K562 (cell line): ENCODE measurements around the gene PIGV. TPM values are rescaled to one million over a fixed set of nuclear protein-coding genes. Genes with fewer than 3 reads are reported as not detected.

Source experiments
- CCNT2 ChIP-seq: IDR thresholded peaks from 2 replicates; pipeline ENCODE4 v1.6.1; 2011; ENCODE audit warnings: borderline replicate concordance, low read depth, mild to moderate bottlenecking, moderate library complexity, mixed read lengths, low read length; ENCODE audit not compliant: insufficient read length; ENCODE audit errors: extremely low read depth
- CREB3L1 ChIP-seq: fragments of 450-650 bp; IDR thresholded peaks from 2 replicates; pipeline ENCODE4 v1.6.1; 2014; ENCODE audit warnings: low read depth, mild to moderate bottlenecking, moderate library complexity, borderline replicate concordance
- KDM5B ChIP-seq: fragments of 200-600 bp; sonication (generic); IDR thresholded peaks from 2 replicates; pipeline ENCODE4 v1.6.1; 2012; ENCODE audit warnings: low read depth, mild to moderate bottlenecking, moderate library complexity, low read length, control low read depth, inconsistent platforms; ENCODE audit not compliant: insufficient replicate concordance
- MAZ ChIP-seq, 2 experiments: fragments of 450-650 bp in 1 of 2; sonication (generic) in 1 of 2; formaldehyde crosslinking; IDR thresholded peaks in 1 of 2; conservative IDR thresholded peaks in 1 of 2; 2 replicates each; pipeline versions ENCODE4 v1.4.0 to v1.5.0; 2020; ENCODE audit warnings: mild to moderate bottlenecking in 1 of 2, missing genetic modification reagents in 1 of 2
- MYC ChIP-seq, 2 experiments: fragments of 250-450 bp in 1 of 2; sonication (Bioruptor Pico) in 1 of 2; IDR thresholded peaks; 2 replicates each; pipeline versions ENCODE4 v1.5.1 to v1.6.1; 2012 to 2021; ENCODE audit warnings: low read depth in 2 of 2, borderline replicate concordance in 1 of 2, improper control_type of control experiment in 1 of 2, low read length in 1 of 2, mild to moderate bottlenecking in 1 of 2, moderate library complexity in 1 of 2
- polyA plus RNA-seq, 8 experiments: library from polyadenylated mRNA; depleted of rRNA in 4 of 8; stranded (reverse) in 5 of 8; unstranded in 3 of 8; fragments of >200 nt; fragmentation: Nextera tagmentation in 2 of 8; fragmentation: Illumina TruSeq in 1 of 8; extraction: Ambion mirVana in 2 of 8; extraction: Trizol in 1 of 8; gene quantifications; 2 replicates each; pipeline versions ENCODE4 v1.2.1 to v1.2.3, GENCODE V29; 2011 to 2014; ENCODE audit warnings: inconsistent platforms in 1 of 8, missing spikeins in 1 of 8
- total RNA-seq, 7 experiments: library from RNA; depleted of rRNA in 6 of 7; stranded (reverse); fragments of >200 nt in 6 of 7; fragmentation: Illumina TruSeq in 2 of 7; extraction: Trizol in 2 of 7; gene quantifications; 2 replicates each; pipeline versions ENCODE4 v1.2.1 to v1.2.3, GENCODE V29; 2011 to 2021; ENCODE audit warnings: low replicate concordance in 1 of 7
- TF ChIP-seq, protein P1 (sequence below): sonication (generic); formaldehyde crosslinking; IDR thresholded peaks from 2 replicates; pipeline ENCODE4 v1.8.0; 2023; ENCODE audit warnings: mild to moderate bottlenecking, missing genetic modification reagents
- TF ChIP-seq, protein P2 (sequence below), 2 experiments: fragments of 450-650 bp; IDR thresholded peaks; 2 replicates each; pipeline ENCODE4 v1.6.1; 2016

PIGV gene
- total and polyA plus RNA-seq, 9 of the 15 experiments (the other 6 are each of a cell fraction or from before 2014, with no cell fraction given): 8.4 to 21.8 (median 11.7) TPM

DNA sequence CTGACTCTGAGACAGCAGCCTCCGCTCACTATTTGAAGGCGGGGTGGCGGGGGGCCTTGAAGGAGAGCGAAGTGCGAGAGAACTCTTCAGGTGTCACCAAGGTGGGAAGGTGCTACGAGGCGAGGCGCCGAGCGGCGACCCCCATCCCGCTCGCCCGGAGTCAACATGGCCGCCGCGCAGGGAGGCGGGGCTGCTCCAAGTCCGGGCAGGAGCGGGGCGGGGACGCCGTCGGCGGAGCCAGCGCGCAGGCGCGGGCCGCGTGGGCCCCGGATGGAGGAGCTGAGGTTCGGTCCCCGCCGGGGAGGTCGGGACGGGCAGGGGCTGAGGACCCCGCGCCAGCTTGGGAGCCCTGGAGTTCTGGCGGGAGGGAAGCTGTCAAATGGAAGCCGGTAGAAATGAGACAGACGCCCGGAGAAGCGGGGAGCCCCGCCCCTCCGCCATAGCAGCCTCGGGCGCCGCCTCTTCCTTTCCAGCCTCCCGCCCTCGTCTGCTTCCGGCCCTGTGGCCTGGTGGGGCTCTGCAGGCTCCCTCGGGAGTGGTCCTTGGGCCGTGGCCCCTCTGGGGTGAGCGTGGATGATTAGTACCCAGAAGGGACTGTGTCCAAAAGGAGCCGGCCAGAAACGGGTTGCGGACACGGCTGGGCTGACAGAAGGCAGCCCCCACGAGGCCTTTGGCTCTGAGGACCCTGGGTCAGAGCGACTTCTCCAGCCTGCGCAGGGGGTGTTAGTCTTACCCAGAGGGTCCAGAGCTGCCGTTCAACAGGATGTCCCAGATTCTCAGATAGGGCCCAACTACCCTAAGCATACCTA lies at the start of gene PIGV (continued):
- no peak; the same call in none of the 2 replicates for TF ChIP-seq CREB3L1
- 0 out of 2 replicates have a peak, but pooled peaks have one; percentile 53 for TF ChIP-seq MYC (IDR thresholded peaks at IDR 0.05; ENCODE audit: low read depth, low read length)
- TF ChIP-seq MYC (CRISPR knock-in tag; IDR thresholded peaks at IDR 0.05; ENCODE audit: borderline replicate concordance, low read depth): peak; percentile 88; the same call in 1 of the 2 replicates
- TF ChIP-seq, protein P1, sequence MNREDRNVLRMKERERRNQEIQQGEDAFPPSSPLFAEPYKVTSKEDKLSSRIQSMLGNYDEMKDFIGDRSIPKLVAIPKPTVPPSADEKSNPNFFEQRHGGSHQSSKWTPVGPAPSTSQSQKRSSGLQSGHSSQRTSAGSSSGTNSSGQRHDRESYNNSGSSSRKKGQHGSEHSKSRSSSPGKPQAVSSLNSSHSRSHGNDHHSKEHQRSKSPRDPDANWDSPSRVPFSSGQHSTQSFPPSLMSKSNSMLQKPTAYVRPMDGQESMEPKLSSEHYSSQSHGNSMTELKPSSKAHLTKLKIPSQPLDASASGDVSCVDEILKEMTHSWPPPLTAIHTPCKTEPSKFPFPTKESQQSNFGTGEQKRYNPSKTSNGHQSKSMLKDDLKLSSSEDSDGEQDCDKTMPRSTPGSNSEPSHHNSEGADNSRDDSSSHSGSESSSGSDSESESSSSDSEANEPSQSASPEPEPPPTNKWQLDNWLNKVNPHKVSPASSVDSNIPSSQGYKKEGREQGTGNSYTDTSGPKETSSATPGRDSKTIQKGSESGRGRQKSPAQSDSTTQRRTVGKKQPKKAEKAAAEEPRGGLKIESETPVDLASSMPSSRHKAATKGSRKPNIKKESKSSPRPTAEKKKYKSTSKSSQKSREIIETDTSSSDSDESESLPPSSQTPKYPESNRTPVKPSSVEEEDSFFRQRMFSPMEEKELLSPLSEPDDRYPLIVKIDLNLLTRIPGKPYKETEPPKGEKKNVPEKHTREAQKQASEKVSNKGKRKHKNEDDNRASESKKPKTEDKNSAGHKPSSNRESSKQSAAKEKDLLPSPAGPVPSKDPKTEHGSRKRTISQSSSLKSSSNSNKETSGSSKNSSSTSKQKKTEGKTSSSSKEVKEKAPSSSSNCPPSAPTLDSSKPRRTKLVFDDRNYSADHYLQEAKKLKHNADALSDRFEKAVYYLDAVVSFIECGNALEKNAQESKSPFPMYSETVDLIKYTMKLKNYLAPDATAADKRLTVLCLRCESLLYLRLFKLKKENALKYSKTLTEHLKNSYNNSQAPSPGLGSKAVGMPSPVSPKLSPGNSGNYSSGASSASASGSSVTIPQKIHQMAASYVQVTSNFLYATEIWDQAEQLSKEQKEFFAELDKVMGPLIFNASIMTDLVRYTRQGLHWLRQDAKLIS (CRISPR knock-in tag): peak; percentile 66; the same call in 1 of the 2 replicates
- peak; percentile 82 to 96 for TF ChIP-seq MAZ (CRISPR knock-in tag; conservative IDR thresholded peaks at IDR 0.05 in 1 of 2, IDR thresholded peaks at IDR 0.05 in 1 of 2)
- TF ChIP-seq CCNT2: peak; percentile 96
- TF ChIP-seq KDM5B: peak; percentile 71
- TF ChIP-seq, protein P2, sequence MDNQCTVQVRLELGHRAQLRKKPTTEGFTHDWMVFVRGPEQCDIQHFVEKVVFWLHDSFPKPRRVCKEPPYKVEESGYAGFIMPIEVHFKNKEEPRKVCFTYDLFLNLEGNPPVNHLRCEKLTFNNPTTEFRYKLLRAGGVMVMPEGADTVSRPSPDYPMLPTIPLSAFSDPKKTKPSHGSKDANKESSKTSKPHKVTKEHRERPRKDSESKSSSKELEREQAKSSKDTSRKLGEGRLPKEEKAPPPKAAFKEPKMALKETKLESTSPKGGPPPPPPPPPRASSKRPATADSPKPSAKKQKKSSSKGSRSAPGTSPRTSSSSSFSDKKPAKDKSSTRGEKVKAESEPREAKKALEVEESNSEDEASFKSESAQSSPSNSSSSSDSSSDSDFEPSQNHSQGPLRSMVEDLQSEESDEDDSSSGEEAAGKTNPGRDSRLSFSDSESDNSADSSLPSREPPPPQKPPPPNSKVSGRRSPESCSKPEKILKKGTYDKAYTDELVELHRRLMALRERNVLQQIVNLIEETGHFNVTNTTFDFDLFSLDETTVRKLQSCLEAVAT (IDR thresholded peaks at IDR 0.05): peak in 1 of 2 experiments; percentile 44; a peak in 1 of 4 replicates
- TF ChIP-seq, all 486 proteins: peak for 146
